OCI-LY3 (cell line): Measurements from ENCODE around the gene FHOD3.

ENCODE experiments used
- CTCF ChIP-seq: fragments of 200-600, 300-600 bp; sonication (generic); IDR thresholded peaks from 2 replicates; pipeline ENCODE4 v1.5.1; 2014; ENCODE audit warnings: antibody characterized with exemption, low read length, low read depth
- EZH2phosphoT487 ChIP-seq: fragments of 200-600 bp; shearing (Covaris generic); IDR thresholded peaks from 2 replicates; pipeline ENCODE4 v1.6.1; 2018; ENCODE audit warnings: antibody characterized with exemption, mixed run types, low read depth

GRCh38 chr18:36503477-36503876 lies 206.0 kb downstream of the FHOD3 start:
- no peak for TF ChIP-seq CTCF
- no peak for TF ChIP-seq EZH2phosphoT487
